ENCODE results near the gene LZTFL1. TPM values are rescaled to one million over a fixed set of nuclear protein-coding genes. Genes with fewer than 3 reads are reported as not detected.
A peak's percentile ranks its signal among the peaks of the same experiment; 100 is the strongest.

Gene LZTFL1
- total and polyA plus RNA-seq, 8 donors: 3.8 to 62.4 (median 8.0) TPM

DNA sequence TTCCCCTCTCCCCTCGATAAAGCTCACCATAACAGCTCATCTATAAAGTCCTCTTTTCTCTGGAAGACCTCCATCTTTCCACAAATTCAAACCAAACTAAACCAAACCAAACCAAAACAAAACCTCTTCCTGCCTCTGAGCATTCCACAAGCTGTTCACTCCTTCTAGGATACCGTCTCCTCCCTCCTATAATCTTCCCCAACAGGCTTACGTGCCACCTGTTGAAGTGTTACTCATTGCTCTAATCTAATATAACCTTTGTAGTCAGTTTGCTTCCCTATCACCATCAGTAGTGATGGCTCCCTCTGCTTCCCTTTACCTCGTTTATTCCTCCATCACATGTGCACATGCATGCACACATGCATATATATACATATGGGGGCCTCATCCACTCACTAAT lies 31.7 kb upstream of the LZTFL1 start:
- Histone ChIP-seq H3K36me3 (no peaks in the 10 kb centered on the region), H3K27ac (no peak overlapping the region), H3K9me3 (no peaks in the 10 kb centered on the region), H3K4me1 (peaks cover 0 to 3% (median 0%) of the 10 kb centered on the region in 4 donors), H3K4me3 (no peak overlapping the region), H3K27me3 (no peaks in the 10 kb centered on the region)
- TF ChIP-seq POLR2A (IDR thresholded peaks at IDR 0.05) (no peak), EP300 (IDR thresholded peaks at IDR 0.05) (no peak), POLR2AphosphoS5 (IDR thresholded peaks at IDR 0.05) (no peak)
- TF ChIP-seq, protein P1, sequence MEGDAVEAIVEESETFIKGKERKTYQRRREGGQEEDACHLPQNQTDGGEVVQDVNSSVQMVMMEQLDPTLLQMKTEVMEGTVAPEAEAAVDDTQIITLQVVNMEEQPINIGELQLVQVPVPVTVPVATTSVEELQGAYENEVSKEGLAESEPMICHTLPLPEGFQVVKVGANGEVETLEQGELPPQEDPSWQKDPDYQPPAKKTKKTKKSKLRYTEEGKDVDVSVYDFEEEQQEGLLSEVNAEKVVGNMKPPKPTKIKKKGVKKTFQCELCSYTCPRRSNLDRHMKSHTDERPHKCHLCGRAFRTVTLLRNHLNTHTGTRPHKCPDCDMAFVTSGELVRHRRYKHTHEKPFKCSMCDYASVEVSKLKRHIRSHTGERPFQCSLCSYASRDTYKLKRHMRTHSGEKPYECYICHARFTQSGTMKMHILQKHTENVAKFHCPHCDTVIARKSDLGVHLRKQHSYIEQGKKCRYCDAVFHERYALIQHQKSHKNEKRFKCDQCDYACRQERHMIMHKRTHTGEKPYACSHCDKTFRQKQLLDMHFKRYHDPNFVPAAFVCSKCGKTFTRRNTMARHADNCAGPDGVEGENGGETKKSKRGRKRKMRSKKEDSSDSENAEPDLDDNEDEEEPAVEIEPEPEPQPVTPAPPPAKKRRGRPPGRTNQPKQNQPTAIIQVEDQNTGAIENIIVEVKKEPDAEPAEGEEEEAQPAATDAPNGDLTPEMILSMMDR (IDR thresholded peaks at IDR 0.05): no peak
- DNase-seq: no peak
- 80 to 89% (median 86%) methylated on average over 4 of the region's 4 CpGs for WGBS, 5 donors
- intact Hi-C loops (cut with DNase I; ENCODE audit: low total_unique reads): no loop called here

DNA sequence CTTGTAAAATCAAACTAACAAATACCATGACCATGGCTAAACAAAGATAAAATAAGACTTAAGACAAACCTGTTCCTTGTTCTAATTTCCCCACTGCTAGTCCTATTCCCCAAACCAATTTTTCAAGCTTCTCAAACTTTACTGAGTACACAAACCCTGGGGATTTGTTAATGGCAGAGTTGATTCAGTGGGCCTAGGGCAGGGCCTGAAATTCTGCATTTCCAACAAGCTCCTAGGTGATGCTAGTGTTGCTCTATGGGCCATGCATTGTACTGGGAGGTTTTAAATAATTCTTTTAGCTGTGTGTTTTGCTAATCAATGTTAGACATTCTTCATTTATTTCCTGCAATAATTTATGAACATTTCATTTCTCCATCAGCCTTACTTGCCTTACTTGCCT lies 31.1 kb upstream of the LZTFL1 start:
- no peaks in the 10 kb centered on the region for H3K9me3 ChIP-seq
- DNase-seq: no peak
- TF ChIP-seq, protein P1 (IDR thresholded peaks at IDR 0.05): no peak
- TF ChIP-seq POLR2A (IDR thresholded peaks at IDR 0.05) (no peak), POLR2AphosphoS5 (IDR thresholded peaks at IDR 0.05) (no peak), EP300 (IDR thresholded peaks at IDR 0.05) (no peak)
- intact Hi-C loops (cut with DNase I; ENCODE audit: low total_unique reads): no loop called here
- no peak overlapping the region for H3K27ac ChIP-seq
- H3K4me3 ChIP-seq: no peak overlapping the region
- peaks cover 0 to 9% (median 0%) of the 10 kb centered on the region in 4 donors for H3K4me1 ChIP-seq
- H3K27me3 ChIP-seq: no peaks in the 10 kb centered on the region
- no peaks in the 10 kb centered on the region for H3K36me3 ChIP-seq

DNA sequence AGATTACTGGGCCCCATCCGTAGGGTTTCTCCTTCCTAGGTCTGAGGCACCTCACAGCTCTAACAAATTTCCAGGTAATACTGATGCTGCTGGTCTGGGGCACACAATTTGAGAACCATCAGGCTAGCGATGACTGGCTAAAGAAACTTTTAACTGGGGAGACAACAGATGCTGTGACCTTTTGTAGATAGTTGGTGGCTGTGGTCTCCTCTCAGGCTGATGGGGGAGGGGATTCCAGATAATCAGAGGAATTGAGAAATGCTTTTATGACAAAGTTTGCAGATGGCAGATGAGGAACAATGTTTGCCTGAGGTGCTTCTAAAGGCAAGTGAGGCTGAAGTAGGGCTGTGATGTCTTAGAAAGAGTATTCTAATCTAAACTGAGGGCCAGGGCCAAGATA lies 30.6 kb upstream of the LZTFL1 start:
- peaks cover 0 to 9% (median 0%) of the 10 kb centered on the region in 4 donors for H3K4me1 ChIP-seq
- intact Hi-C loops (cut with DNase I; ENCODE audit: low total_unique reads): no loop called here
- no peaks in the 10 kb centered on the region for H3K9me3 ChIP-seq
- H3K4me3 ChIP-seq: no peak overlapping the region
- no peak for DNase-seq
- H3K36me3 ChIP-seq: no peaks in the 10 kb centered on the region
- H3K27me3 ChIP-seq: no peaks in the 10 kb centered on the region
- WGBS, 5 donors: 71 to 88% (median 82%) methylated on average over 2 of the region's 2 CpGs
- H3K27ac ChIP-seq: no peak overlapping the region
- TF ChIP-seq EP300 (IDR thresholded peaks at IDR 0.05): no peak

DNA sequence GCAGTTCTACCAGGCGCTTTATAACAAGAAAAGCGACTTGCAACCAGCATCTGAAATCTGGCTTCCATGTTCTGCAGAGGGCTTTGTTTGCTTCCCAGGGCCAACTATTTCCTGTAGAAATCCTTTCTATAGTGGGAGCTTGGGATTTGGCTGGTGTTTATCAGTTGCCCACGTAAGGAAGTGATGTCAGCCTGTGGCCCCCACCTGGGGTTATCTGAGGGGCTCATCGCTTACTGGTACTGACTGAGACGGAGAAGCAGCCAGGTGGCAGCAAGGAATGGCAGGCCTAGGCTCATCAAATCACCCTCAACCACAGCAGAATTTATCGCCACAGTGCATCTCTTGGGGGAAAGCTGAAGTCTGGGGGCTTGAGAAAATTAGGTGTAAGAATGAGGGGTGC lies 29.9 kb upstream of the LZTFL1 start:
- Histone ChIP-seq H3K9me3 (no peaks in the 10 kb centered on the region), H3K27ac (no peak overlapping the region), H3K27me3 (no peaks in the 10 kb centered on the region), H3K4me1 (peaks cover 0 to 9% (median 0%) of the 10 kb centered on the region in 4 donors), H3K36me3 (no peaks in the 10 kb centered on the region), H3K4me3 (no peak overlapping the region)
- intact Hi-C loops (cut with DNase I; ENCODE audit: low total_unique reads): no loop called here
- no peak for DNase-seq
- TF ChIP-seq, protein P1 (IDR thresholded peaks at IDR 0.05): no peak
- TF ChIP-seq POLR2AphosphoS5 (IDR thresholded peaks at IDR 0.05) (no peak), EP300 (IDR thresholded peaks at IDR 0.05) (no peak), POLR2A (IDR thresholded peaks at IDR 0.05) (no peak)
- WGBS, 5 donors: 70 to 80% (median 75%) methylated on average over 6 of the region's 6 CpGs

DNA sequence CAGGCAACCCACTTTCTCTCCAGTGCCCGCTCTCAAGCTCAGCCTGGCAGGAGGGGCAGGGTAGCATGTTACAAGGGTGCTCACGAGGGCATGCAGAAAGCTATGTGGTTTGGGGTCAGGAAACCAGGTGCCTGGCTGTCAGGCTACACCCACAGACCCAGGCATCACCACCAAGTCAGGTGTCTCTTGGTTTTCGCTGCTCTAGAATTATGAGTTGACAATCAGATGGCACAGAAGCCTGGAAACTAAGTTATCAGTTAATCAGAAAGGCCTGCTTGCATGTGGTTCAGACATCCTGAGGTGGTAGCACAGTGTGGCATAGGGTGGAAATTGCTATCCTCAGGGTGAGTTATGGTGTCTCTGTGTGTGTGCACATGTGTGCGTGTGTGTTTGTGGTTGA lies 28.2 kb upstream of the LZTFL1 start:
- peak in 1 of 2 donors; percentile 58 for DNase-seq
- TF ChIP-seq, protein P1 (IDR thresholded peaks at IDR 0.05): no peak
- TF ChIP-seq EP300 (IDR thresholded peaks at IDR 0.05): no peak
- TF ChIP-seq POLR2AphosphoS5 (IDR thresholded peaks at IDR 0.05): no peak
- TF ChIP-seq POLR2A (IDR thresholded peaks at IDR 0.05): no peak

More for the DNA sequence above, 28.2 kb upstream of the LZTFL1 start:
- intact Hi-C loops (cut with DNase I; ENCODE audit: low total_unique reads): no loop called here
- H3K27ac ChIP-seq: no peak overlapping the region
- H3K36me3 ChIP-seq: no peaks in the 10 kb centered on the region
- no peak overlapping the region for H3K4me3 ChIP-seq
- H3K4me1 ChIP-seq: peaks cover 0 to 9% (median 4%) of the 10 kb centered on the region in 4 donors
- no peaks in the 10 kb centered on the region for H3K27me3 ChIP-seq
- WGBS, 5 donors: 69 to 89% (median 79%) methylated on average over 4 of the region's 4 CpGs
- H3K9me3 ChIP-seq: no peaks in the 10 kb centered on the region
